Right atrium auricular region (tissue), 2 donors: ENCODE measurements around the gene COLEC11. TPM values are rescaled to one million over a fixed set of nuclear protein-coding genes. Genes with fewer than 3 reads are reported as not detected.

Source experiments
- DNase-seq: peaks from one replicate; pipeline ENCODE4 v3.0.0-alpha.2; 2019; ENCODE audit warnings: low spot score
- H3K27ac ChIP-seq, 2 donors: fragments of 200-600 bp; sonication (generic); 1 replicate in 1 of 2; 2 replicates in 1 of 2; pipeline ENCODE4 v1.5.1; 2016 to 2019
- H3K27me3 ChIP-seq, 2 donors: fragments of 200-600 bp; sonication (generic); one replicate each; pipeline versions ENCODE4 v1.5.1 to v1.6.0; 2017 to 2019
- H3K36me3 ChIP-seq: fragments of 200-600 bp; sonication (generic); one replicate; pipeline ENCODE4 v1.5.1; 2016
- H3K4me1 ChIP-seq, 2 donors: fragments of 200-600 bp; sonication (generic); one replicate each; pipeline versions ENCODE4 v1.5.1 to v1.6.0; 2017 to 2019
- H3K4me3 ChIP-seq, 2 donors: fragments of 200-600 bp; sonication (generic); 1 replicate in 1 of 2; 2 replicates in 1 of 2; pipeline ENCODE4 v1.5.1; 2017 to 2019; ENCODE audit warnings: mild to moderate bottlenecking in 1 of 2, moderate library complexity in 1 of 2
- H3K9me3 ChIP-seq, 2 donors: fragments of 200-600 bp; sonication (generic); one replicate each; pipeline ENCODE4 v1.5.1; 2019
- total RNA-seq, 2 donors: library from RNA; depleted of rRNA; stranded (reverse); fragments of >200 nt; gene quantifications; one replicate each; pipeline ENCODE4 v1.1.0, GENCODE V29; 2016
- TF ChIP-seq, protein P1 (sequence below), 2 donors: fragments of 200-600 bp; sonication (generic); IDR thresholded peaks; one replicate each; pipeline ENCODE4 v1.5.1; 2019; ENCODE audit warnings: antibody characterized with exemption in 2 of 2

COLEC11 gene
- total RNA-seq, 2 donors from 2014 or later, result 27.8 to 56.6 TPM

DNA sequence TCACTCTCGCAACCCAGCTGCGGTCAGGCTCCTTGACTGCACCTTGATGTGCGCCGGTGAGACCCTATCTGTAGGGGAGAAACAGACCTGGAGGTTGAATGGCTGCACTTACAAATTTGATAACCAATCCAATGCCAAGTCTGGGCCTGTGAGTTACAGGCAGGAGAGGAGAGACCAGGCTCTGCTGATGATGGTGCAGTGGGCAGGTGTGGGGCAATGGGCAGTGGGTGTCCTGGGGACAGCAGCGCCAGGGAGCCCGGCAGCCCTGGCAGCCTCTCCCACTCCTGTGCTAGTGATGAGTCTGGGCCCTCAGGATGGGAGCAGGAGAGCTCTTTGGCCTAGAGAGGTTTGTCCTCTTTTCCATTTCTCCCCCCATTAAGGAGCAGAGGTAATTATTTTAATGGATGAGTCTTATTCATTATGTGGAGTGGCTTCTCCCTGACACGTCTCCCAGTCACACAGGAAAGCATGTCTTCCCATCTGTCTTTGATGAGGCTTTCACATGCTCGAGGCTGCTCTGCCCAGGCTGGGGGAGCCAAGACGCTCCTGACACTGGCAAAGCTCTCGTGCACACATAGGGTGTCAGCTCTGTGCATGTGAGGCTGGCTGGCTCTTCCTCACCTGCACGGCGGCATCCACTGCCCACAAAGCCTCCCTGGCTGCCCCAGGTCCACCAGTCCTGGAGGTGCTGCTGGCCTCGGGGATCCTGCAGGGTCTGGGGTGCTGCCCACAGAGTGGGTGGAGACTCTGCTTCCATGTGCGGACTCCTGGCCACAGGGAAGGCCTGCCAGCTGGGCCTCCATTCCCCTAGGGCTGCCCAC lies 53.1 kb downstream of the COLEC11 start:
- TF ChIP-seq, protein P1, sequence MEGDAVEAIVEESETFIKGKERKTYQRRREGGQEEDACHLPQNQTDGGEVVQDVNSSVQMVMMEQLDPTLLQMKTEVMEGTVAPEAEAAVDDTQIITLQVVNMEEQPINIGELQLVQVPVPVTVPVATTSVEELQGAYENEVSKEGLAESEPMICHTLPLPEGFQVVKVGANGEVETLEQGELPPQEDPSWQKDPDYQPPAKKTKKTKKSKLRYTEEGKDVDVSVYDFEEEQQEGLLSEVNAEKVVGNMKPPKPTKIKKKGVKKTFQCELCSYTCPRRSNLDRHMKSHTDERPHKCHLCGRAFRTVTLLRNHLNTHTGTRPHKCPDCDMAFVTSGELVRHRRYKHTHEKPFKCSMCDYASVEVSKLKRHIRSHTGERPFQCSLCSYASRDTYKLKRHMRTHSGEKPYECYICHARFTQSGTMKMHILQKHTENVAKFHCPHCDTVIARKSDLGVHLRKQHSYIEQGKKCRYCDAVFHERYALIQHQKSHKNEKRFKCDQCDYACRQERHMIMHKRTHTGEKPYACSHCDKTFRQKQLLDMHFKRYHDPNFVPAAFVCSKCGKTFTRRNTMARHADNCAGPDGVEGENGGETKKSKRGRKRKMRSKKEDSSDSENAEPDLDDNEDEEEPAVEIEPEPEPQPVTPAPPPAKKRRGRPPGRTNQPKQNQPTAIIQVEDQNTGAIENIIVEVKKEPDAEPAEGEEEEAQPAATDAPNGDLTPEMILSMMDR (IDR thresholded peaks at IDR 0.05), result no peak
- Histone ChIP-seq H3K27ac (no peak overlapping the region), H3K4me1 (peaks cover 0 to 13% of the 10 kb centered on the region in 2 donors), H3K36me3 (no peaks in the 10 kb centered on the region), H3K9me3 (no peaks in the 10 kb centered on the region), H3K27me3 (no peaks in the 10 kb centered on the region), H3K4me3 (no peak overlapping the region)
- DNase-seq, result no peak

DNA sequence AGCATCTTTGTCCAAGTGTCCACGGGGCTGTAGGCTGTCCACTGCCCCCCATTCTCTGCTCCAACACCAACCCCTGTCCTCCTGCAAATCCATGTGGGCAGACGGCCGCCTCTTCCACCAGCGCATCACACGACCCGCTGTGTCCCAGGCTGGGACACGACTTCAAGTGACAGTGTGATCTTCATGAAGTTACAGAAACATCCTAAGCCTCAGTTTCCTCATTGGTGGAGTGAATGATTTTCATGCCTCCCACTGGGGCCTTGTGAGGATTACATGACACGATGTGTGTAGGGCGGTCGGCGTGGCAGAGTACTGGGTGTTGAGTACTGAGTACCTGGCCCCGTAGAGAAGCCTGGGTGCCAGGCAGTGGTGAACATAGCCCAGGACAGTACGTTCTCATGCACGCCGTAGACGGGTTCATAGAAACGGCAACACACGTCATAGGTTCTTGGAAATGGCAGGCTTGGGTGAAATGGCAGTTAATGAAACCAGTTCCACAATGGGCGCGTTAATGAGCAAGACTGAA lies 53.8 kb downstream of the COLEC11 start:
- TF ChIP-seq, protein P1 (IDR thresholded peaks at IDR 0.05), result no peak
- no peak for DNase-seq
- Histone ChIP-seq H3K4me1 (peaks cover 0 to 13% of the 10 kb centered on the region in 2 donors), H3K4me3 (no peak overlapping the region), H3K27ac (no peak overlapping the region), H3K36me3 (no peaks in the 10 kb centered on the region), H3K9me3 (no peaks in the 10 kb centered on the region), H3K27me3 (no peaks in the 10 kb centered on the region)

DNA sequence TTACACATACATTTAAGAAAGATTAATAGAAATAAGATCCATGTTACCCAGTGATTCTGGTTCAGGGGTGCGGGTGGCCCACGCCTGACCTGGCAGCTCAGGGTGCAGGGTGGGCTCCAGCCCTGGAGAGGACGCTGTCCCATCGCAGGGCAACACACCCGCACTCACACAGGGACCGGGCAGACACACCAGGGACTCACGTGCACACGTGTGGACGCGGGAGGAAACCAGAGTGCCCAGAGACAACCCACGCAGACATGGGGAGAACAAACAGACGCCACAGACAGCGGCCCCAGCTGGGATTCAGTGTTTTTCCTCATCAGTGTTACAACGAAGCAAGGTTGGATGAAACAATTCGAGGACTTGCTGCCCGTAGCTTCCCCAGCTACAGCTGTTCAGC lies 54.7 kb downstream of the COLEC11 start:
- no peaks in the 10 kb centered on the region for H3K9me3 ChIP-seq
- H3K4me1 ChIP-seq, result peaks cover 0 to 13% of the 10 kb centered on the region in 2 donors
- no peak overlapping the region for H3K4me3 ChIP-seq
- no peak overlapping the region for H3K27ac ChIP-seq
- no peaks in the 10 kb centered on the region for H3K36me3 ChIP-seq
- TF ChIP-seq, protein P1 (IDR thresholded peaks at IDR 0.05), result no peak
- H3K27me3 ChIP-seq, result no peaks in the 10 kb centered on the region
- DNase-seq, result no peak

DNA sequence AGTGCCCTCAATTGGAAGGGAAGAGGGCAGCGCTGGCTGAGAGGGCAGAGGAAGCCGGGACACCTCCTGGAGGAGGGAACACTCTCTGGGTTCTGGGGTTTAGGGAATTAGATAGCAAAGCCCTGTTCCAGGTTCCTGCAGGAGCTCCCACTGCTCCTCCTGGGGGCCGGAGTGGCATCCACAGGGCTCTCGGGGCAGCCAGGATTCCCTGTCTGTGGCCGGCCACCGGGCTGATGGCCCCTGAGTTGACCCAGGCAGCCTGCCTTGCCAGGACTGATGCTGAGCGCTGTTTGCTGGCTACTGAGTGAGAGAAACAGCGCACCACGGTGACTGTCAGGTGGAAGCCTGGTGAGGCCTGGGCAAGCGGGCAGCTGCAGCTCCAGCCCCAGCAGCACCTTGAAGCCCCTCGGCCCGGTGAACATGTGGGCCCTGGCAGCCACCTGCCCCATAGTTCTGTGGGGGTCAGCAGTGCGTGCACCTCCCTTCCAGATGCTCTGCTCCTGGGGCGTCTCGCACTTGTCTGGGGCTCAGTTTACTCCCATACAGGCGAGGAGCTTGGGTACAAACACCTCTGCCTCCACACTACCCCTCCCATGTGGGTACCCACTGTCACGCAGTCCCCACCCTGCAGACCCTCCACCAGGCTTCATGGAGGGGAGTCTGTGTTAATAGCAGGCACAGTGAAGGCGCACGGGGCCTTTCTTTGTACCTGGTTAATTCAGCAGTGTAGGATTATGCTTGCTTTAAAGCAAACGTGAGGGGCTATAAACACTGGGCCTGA lies 55.4 kb downstream of the COLEC11 start:
- H3K27ac ChIP-seq, result no peak overlapping the region
- TF ChIP-seq, protein P1 (IDR thresholded peaks at IDR 0.05), result no peak
- peaks cover 0 to 13% of the 10 kb centered on the region in 2 donors for H3K4me1 ChIP-seq
- no peak for DNase-seq
- no peak overlapping the region for H3K4me3 ChIP-seq
- no peaks in the 10 kb centered on the region for H3K9me3 ChIP-seq
- H3K27me3 ChIP-seq, result no peaks in the 10 kb centered on the region
- H3K36me3 ChIP-seq, result no peaks in the 10 kb centered on the region

DNA sequence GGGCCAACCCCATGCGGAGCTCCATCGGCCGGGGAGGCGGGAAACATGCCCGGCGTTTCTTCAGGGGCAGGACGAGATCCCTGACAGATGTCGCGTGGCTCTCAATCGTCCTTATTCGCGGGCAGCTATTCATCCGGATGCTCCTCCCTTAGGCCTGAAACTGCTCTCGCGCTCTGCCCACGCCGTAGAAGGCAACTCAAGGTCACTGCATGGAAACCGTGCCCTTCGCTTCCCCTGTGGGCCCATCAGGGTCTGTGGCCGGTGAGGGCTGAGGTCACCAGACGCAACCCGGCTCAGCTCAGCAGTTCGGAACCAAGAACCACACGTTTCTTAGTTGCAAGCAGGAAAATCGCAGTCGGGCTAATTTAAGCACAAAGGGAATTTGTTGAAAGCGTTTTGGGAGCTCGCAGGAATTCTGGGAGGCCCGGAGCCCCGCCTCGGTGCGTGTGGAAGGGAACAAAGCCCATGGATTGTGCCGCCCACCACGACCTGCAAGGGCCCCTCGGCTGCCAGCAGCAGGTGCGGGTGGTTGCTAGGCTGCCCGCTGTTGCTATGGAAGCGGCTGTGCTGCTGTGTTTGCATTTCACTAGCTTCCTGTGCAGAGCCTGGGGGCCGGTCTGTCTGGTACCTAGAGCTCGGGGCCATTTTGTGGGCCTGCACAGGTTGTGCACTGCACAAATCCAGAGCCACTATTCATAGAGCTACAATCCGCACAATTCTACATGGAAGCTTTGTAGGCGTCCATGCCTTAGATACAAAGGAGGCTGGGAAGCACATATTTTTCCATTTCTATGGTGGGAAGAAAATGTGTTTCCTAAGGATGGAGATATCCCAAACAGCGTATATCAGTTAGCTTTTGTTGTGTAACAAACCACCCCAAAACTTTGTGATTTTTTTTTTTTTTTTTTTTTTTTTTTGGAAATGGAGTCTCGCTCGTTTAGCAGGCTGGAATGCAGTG lies 57.1 kb downstream of the COLEC11 start:
- H3K27ac ChIP-seq, result peak overlapping the region; percentile 51 to 62
- TF ChIP-seq, protein P1 (IDR thresholded peaks at IDR 0.05), result no peak
- H3K4me1 ChIP-seq, result peaks cover 0 to 14% of the 10 kb centered on the region in 2 donors
- DNase-seq, result no peak
- no peaks in the 10 kb centered on the region for H3K36me3 ChIP-seq
- peak overlapping the region in 1 of 2 donors; percentile 34 for H3K4me3 ChIP-seq
- H3K27me3 ChIP-seq, result no peaks in the 10 kb centered on the region
- H3K9me3 ChIP-seq, result no peaks in the 10 kb centered on the region
